ENCODE measurements around the gene RAB21. TPM values are rescaled to one million over a fixed set of nuclear protein-coding genes. Genes with fewer than 3 reads are reported as not detected.

Gene RAB21
- total and polyA plus RNA-seq, 8 donors: 45.8 to 77.7 (median 57.7) TPM

GRCh38 chr12:71849109-71849851 lies 94.6 kb downstream of the RAB21 start:
- DNase-seq (no peak), ATAC-seq (no peak)
- no peak for TF ChIP-seq CTCF (IDR thresholded peaks at IDR 0.05)
- Histone ChIP-seq H3K27ac (no peak overlapping the region), H3K4me1 (peaks cover 5 to 46% of the 10 kb centered on the region in 2 donors), H3K9me3 (peaks cover 0 to 9% of the 10 kb centered on the region in 2 donors), H3K36me3 (peaks cover 0 to 10% of the 10 kb centered on the region in 2 donors), H3K27me3 (no peaks in the 10 kb centered on the region), H3K4me3 (no peak overlapping the region)
- intact Hi-C loops (cut with DNase I): loop anchor here in 1 of 2 donors (10.0 kb wide), 1 partner anchor 64 kb away; no protein-coding TSS in a partner anchor

Other genes starting within 250 kb of the RAB21 start
- gene ZFC3H1, start 91.0 kb upstream of the RAB21 start, total RNA-seq: 10 to 100 TPM; 40.7 to 50.7 TPM
- 10 to 100 TPM; 69.0 to 95.6 (median 77.2) TPM for gene ZFC3H1, start 91.0 kb upstream of the RAB21 start, polyA plus RNA-seq (ENCODE audit: insufficient read length in 6 of 6)
- gene THAP2, start 90.6 kb upstream of the RAB21 start, total RNA-seq: 1 to 10 TPM; 5.2 to 5.9 TPM
- 10 to 100 TPM; 11.9 to 20.6 (median 14.0) TPM for gene THAP2, start 90.6 kb upstream of the RAB21 start, polyA plus RNA-seq (ENCODE audit: insufficient read length in 6 of 6)
- gene TMEM19, start 68.8 kb upstream of the RAB21 start, total RNA-seq: 10 to 100 TPM; 33.4 to 35.0 TPM
- 10 to 100 TPM; 23.5 to 34.9 (median 29.2) TPM for gene TMEM19, start 68.8 kb upstream of the RAB21 start, polyA plus RNA-seq (ENCODE audit: insufficient read length in 6 of 6)
- 10 to 100 TPM; 34.9 to 39.6 TPM for gene TBC1D15, start 84.9 kb downstream of the RAB21 start, total RNA-seq
- gene TBC1D15, start 84.9 kb downstream of the RAB21 start, polyA plus RNA-seq (ENCODE audit: insufficient read length in 6 of 6): 10 to 100 TPM; 46.2 to 72.2 (median 50.3) TPM
- gene TPH2, start 184.0 kb downstream of the RAB21 start, total RNA-seq: under 1 TPM in 1 of 2 donors, not detected in 1; 0.10 TPM
- under 1 TPM; 0.15 to 0.52 (median 0.34) TPM for gene TPH2, start 184.0 kb downstream of the RAB21 start, polyA plus RNA-seq (ENCODE audit: insufficient read length in 6 of 6)

Measured in left lung (tissue), 10 donors.